Hypothalamus (tissue), 51 donors: ENCODE measurements around the gene ACTR3.
A peak's percentile ranks its signal among the peaks of the same experiment; 100 is the strongest.

Source experiments
- DNase-seq, 51 donors: peaks; one replicate each; lab custom pipeline; 2025; lab: John Stamatoyannopoulos, UW

ACTR3 gene

GRCh38 chr2:113986762-113987290, 96.9 kb downstream of the ACTR3 start:
- no peak for DNase-seq

- no peak for DNase-seq
Observed at GRCh38 chr2:113992090-113992489, 102.2 kb downstream of the ACTR3 start.

GRCh38 chr2:113996671-113997594, 107.0 kb downstream of the ACTR3 start:
- no peak for DNase-seq

DNA sequence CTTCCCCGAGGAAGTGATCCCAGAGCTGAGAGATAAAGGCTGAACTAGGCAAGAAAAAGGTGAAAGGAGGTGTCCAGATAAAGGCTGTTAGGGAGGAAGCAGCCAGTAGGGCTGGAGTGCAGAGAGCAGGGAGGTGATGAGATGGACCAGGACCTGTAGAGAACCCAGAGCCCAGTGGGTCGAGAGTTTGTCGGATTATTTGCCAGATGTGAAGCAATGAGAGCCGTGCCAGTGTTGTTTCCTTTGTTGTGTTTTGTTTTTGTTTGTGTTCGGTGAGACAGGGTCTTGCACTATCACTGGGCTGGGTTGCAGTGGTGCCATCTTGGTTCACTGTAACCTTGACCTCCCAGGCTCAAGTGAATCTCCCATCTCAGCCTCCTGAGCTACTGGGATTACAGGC, 111.3 kb downstream of the ACTR3 start:
- DNase-seq = no peak

GRCh38 chr2:114001937-114002336, 112.0 kb downstream of the ACTR3 start:
- DNase-seq = peak in 17 of 51 donors; percentile 8 to 69 (median 33)

- no peak for DNase-seq
Observed at GRCh38 chr2:114005110-114005783, 115.4 kb downstream of the ACTR3 start.

DNA sequence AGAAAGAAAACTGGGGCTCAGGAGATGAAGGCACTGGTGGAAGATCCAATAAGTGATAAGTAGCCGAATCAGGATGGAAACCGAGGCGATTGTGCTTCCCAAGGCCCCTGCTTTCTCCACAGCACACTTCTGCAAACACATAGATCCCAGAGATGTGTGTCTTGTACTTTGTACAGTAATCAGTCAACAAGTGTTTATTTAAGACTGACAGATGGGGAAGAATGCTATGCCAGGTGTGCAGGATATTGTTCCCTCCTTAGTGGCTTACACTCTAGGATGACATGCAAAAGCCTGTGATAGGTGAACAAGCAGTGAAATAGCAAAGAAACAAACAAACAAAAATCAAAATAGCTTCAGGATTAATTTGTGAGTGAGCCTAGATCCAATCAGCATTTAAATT, 116.6 kb downstream of the ACTR3 start:
- no peak for DNase-seq

GRCh38 chr2:114007436-114007835, 117.5 kb downstream of the ACTR3 start:
- DNase-seq = no peak

- no peak for DNase-seq
Observed at GRCh38 chr2:114008720-114009119, 118.8 kb downstream of the ACTR3 start.

DNA sequence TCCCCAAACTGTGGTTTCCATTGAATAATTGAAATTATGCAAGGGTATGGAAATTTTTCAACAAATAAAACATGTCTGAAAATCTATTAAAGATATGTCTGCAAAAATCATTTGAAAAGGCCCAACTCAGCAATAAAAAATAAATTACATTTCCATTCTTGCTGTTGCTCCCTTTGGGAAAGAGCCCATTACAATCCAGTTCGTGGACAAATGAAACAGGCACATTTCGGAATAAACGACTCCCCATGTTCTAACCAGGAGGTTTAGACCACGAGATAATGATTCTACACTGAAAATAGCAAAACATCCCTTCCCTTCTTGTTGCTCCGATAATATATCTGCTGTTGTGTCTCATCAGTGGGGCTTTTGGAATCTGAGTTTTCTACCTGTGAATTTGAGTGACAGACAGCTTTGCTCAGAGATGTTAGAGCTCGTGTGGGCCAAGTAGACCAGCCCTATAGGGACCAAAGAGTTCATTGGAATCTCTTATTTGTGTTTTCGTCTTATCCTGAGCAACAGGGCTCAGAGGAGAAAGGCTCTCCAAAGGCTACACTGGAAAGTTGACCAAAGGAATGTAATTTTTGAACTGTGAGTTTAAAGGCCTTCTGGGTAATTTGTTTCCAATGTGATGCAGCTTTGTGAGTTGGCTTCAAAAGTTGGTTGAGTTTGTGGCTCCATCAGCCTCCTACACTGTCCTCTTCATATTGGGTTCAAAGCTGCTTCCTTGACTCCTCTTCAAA, 119.5 kb downstream of the ACTR3 start:
- no peak for DNase-seq

DNA sequence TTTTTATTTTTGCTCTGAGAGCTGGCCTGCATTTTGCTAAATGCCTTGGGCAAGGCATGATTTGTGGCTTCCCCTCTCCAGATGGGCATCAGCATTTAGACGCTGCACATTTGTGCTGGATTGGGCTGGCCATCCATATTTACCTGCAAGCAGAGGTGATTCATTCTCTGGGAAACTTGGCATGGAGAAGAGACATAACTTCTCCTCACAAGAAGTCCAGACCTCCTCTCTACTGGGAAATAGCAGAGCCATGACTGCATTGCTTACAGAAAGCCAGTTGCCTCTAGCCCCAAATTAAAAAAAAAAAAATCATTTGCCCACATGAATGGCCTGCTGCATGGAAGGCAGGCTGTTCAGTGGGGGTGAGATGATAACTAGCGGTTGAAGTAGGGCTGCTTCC, 120.1 kb downstream of the ACTR3 start:
- DNase-seq = no peak

DNA sequence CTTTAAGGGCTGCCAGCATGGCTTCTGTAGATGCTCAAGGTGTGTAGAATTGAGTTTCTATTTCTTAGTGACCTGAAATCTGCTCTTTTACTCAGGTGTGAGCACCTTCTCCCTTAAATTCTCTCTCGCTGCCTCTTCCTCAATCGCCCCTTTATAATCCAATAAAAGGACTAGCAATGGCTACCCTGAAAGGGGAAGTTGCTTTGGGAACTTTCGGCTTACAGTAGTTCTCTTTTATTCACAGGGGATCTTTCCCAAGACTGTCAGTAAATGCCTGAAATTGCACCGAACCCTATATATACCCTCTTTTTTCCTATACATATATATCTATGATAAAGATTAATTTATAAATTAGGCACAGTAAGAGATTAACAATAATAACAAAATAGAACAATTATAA, 121.8 kb downstream of the ACTR3 start:
- DNase-seq = no peak
